ENCODE data around the gene ZNF154. TPM values are rescaled to one million over a fixed set of nuclear protein-coding genes. Genes with fewer than 3 reads are reported as not detected.
A peak's percentile ranks its signal among the peaks of the same experiment; 100 is the strongest.

The ZNF154 gene
- total and polyA plus RNA-seq, 2 of the 4 experiments (the other 2 are of a cell fraction): 2.2 to 2.9 TPM

DNA sequence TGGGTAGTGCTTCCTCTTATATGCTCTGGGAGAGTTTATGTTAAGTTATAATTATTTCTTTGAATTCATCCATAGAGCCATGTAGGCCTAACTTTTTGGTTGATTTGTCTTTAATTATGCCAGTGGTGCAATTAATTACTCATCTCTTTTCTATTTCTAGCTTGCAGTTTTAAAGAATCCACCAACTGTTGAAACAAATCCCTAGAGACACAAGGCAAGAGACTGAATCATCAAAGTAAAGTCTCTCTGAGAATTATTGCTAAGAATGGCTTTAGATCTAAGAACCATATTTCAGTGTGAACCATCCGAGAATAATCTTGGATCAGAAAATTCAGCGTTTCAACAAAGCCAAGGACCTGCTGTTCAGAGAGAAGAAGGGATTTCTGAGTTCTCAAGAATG, 33.1 kb downstream of the ZNF154 start:
- no peaks in the 10 kb centered on the region; the same call in 1 of the 2 replicates for H3K27me3 ChIP-seq (ENCODE audit: control insufficient read depth, insufficient read depth, low read length)
- dilution Hi-C loops (cut with HindIII; ENCODE audit: low sequenced_read_pairs, unreplicated experiment): no loop called here
- no peak overlapping the region for H4K8ac ChIP-seq (ENCODE audit: low read depth in 2 of 2, low read length in 2 of 2)
- H2AFZ ChIP-seq (replicated peaks; ENCODE audit: low read length, poor library complexity): no peak overlapping the region
- no peaks in the 10 kb centered on the region for H3K9me1 ChIP-seq (ENCODE audit: insufficient read depth, low read length)
- H4K20me1 ChIP-seq (ENCODE audit: insufficient read depth, low read length): no peaks in the 10 kb centered on the region
- H3K14ac ChIP-seq (replicated peaks; ENCODE audit: low read depth, low read length): no peak overlapping the region
- H3K4me1 ChIP-seq (ENCODE audit: control insufficient read depth, insufficient read depth, low read length): no peaks in the 10 kb centered on the region
- TF ChIP-seq, protein P1, sequence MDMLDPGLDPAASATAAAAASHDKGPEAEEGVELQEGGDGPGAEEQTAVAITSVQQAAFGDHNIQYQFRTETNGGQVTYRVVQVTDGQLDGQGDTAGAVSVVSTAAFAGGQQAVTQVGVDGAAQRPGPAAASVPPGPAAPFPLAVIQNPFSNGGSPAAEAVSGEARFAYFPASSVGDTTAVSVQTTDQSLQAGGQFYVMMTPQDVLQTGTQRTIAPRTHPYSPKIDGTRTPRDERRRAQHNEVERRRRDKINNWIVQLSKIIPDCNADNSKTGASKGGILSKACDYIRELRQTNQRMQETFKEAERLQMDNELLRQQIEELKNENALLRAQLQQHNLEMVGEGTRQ (IDR thresholded peaks at IDR 0.05; ENCODE audit: low read depth, low read length): no peak
- in situ Hi-C loops (cut with MboI; ENCODE audit: low sequenced_read_pairs): no loop called here
- H4K5ac ChIP-seq (ENCODE audit: low read depth, low read length): no peak overlapping the region
- H2BK120ac ChIP-seq (ENCODE audit: low read depth, low read length): no peak overlapping the region
- no TSS peak for BruUV-seq (replicated peaks)
- H2AK9ac ChIP-seq (replicated peaks; ENCODE audit: low read depth, low read length, poor library complexity): no peak overlapping the region
- H2AK5ac ChIP-seq (ENCODE audit: low read depth, low read length): no peak overlapping the region
- H3K9ac ChIP-seq (ENCODE audit: low read depth, low read length): no peak overlapping the region
- H2BK20ac ChIP-seq (ENCODE audit: low read depth, low read length): no peak overlapping the region
- intact Hi-C loops (cut with micrococcal nuclease): no loop called here
- H3K9me3 ChIP-seq (ENCODE audit: control insufficient read depth, insufficient read depth, low read length): no peaks in the 10 kb centered on the region
- no peak overlapping the region for H2BK15ac ChIP-seq (ENCODE audit: low read depth, low read length)
- no peak overlapping the region for H3K4ac ChIP-seq (ENCODE audit: low read depth, low read length)
- no peak overlapping the region for H3K56ac ChIP-seq (ENCODE audit: extremely low read depth, insufficient read depth, low read length)
- ChIA-PET CTCF (no interaction called here), POLR2A (ENCODE audit: unreplicated experiment) (no interaction called here)
- no CpG with 5 or more reads among the region's 2 CpGs for WGBS, 2 experiments (ENCODE audit: extremely low coverage in 2 of 2, insufficient read length in 1 of 2)
- H2BK5ac ChIP-seq (ENCODE audit: low read depth, low read length, poor library complexity, severe bottlenecking): no peak overlapping the region
- H3K79me1 ChIP-seq (ENCODE audit: low read depth in 1 of 2, low read length in 2 of 2): no peaks in the 10 kb centered on the region
- no peaks in the 10 kb centered on the region for H3K36me3 ChIP-seq (ENCODE audit: control insufficient read depth, insufficient read depth, low read length)
- H3K18ac ChIP-seq (ENCODE audit: low read depth, low read length): no peak overlapping the region
- H3K4me2 ChIP-seq (ENCODE audit: low read depth, low read length): no peak overlapping the region
- no peak overlapping the region for H3K4me3 ChIP-seq (ENCODE audit: insufficient read depth, low read depth, low read length)
- ATAC-seq (ENCODE audit: low read depth) (peak; percentile 48), DNase-seq (no peak)
- no peak overlapping the region for H3K23ac ChIP-seq (ENCODE audit: low read depth, low read length)
- H4K91ac ChIP-seq (ENCODE audit: insufficient read depth, low read depth, low read length): no peak overlapping the region
- no peak overlapping the region for H3K27ac ChIP-seq (ENCODE audit: insufficient read depth, low read length)
